ENCODE results near the gene ADAMTS16.

Gene ADAMTS16

DNA sequence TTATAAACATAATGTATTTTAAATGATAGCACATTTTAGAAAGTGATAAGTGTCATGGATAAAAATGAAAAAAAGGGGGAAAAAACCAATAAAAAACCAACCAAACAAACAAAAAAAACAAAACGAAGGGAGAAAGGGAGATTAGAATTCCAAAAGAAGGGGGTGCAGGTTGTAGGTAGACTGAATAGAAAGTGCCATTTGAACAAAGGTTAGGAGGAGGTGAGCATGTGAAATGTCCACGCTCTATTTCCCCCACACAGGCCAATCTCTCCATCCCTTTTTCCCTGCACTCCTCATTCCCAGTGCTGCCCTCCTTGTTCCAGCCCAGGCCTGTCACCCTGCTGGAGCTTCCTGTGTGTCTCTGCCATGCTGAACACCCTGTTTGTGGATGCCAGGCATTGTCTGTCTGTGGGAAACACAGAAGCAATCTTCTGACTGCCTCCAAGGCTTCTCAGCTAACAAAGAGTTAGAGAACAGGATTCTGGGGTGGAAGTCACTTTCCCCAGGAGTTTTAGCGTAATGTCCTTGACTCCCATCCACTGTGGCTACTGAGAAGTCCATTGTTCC is 138.8 kb downstream of the ADAMTS16 start:
- DNase-seq (ENCODE audit: low read depth, low spot score): no peak

DNA sequence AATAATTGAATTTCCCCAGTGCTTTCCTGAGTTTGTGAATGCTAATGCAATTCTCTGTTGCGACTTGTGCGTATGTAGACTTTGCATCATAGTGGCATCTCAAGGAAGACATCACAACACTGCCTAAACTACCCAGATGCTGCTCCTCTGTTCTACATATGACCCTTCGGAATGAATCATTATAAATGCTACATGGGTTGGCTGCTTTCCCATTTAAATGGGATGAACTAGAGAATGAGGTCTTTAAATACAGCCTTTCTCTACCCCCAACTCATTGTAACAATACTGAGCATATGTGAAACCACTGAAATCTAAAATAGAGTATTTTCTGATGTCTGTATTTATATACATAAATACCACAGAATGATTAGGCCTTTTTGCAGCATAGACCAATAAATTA is 145.8 kb downstream of the ADAMTS16 start:
- DNase-seq (ENCODE audit: low read depth, low spot score): no peak

DNA sequence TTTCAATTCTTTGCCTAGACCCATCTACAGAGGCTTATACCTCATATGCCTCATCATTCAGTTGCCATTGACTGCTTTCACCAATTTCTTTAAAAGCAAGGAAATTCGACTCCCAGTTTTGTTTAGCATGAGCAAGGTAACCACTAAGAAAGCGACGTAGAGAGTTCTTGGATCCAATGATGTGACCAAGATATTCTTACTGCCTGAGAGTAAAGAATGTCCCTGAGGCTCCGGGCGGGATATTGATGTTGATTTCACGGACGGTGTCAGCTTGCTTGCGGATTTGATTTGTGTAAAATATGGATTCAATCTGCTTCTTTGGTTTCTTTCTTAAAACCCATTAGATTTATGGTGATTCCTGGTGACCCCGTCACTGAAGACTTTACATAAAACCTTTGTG is 147.3 kb downstream of the ADAMTS16 start:
- DNase-seq (ENCODE audit: low read depth, low spot score): no peak

DNA sequence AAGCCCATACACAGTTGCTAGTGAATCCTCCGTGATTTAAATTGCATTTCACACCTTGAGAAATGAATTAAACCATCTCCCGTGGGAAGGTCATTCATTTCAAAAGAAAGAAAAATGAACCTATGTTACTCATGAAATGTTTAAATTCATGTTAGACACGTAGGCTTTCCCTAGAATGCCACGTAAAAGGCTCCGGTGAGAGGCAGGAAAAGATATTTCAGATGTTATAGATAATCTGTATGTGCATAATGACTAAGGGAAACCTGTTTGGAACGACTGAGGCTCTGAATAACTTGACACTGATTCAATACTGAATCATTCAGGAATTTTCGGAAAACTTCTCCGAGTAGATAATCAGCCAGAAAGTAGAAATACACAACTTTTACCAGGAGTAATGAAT is 148.1 kb downstream of the ADAMTS16 start:
- no peak for DNase-seq (ENCODE audit: low read depth, low spot score)

DNA sequence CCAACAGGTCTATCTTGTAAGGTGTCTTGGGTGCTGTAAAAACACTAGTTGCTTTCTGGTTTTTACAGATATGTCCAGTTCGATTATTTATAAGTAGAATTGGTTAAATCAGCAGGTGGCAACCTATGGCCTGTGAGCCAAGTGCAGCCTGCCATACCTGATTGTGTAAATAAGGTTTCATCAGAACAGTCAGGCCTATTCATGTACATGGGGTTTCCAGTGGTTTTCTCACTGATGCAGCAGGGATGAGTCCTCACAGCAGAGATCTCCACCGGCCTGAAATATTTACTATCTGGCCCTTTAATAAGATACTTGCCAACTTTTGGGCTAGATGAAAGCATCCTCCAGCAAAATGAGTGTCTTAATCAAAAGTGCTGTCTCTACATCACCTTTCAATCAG is 149.4 kb downstream of the ADAMTS16 start:
- DNase-seq (ENCODE audit: low read depth, low spot score): no peak

DNA sequence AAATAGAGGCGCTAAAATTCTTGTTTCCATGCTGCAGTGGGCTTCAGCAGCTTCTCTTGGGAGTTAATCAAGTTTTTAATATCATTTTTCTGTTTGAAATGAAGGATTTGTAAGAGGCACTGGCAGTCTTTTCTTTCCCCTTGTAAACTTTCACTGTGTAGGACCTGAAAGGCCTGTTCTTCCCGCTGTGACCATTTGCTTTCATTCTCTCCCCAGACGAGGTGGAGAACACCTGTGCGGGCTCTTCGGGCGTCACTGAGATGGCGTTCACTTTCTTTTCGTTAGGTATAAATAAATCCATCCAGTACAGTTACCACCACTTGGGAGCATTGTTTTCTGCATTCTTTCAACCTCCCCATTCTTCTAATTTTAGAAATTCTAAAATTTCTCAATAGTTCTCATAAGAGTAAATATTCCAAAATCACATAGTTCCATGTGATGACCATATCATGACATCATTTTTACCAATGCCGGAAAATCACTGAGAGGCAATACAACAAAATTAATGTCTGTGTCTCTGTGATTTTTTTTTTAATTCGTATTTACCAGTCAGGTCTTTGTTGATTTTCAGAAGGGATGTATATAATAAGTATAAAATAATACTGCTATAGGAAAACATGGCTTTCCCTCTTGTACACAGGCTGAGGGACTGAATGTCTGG is 150.7 kb downstream of the ADAMTS16 start:
- no peak for DNase-seq (ENCODE audit: low read depth, low spot score)

DNA sequence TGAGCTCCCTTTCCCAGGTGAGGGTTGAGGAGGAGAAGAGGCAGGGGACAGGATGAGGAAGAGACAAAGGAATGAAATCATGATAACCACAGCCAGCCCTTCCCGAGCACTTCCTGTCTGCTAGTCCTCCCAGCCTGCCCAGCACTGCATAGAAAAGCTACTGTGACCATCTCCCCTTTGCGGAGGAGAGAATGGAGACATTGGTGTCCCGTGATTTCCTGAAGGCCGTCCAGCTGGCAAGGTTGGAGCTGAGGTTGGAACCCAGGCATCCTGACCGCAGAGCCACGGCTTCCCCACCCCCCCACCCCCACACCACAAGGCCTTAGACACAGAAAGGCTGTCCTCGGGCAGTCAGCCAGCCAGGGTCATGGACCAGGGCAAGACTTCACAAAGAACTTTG is 151.2 kb downstream of the ADAMTS16 start:
- DNase-seq (ENCODE audit: low read depth, low spot score): no peak

DNA sequence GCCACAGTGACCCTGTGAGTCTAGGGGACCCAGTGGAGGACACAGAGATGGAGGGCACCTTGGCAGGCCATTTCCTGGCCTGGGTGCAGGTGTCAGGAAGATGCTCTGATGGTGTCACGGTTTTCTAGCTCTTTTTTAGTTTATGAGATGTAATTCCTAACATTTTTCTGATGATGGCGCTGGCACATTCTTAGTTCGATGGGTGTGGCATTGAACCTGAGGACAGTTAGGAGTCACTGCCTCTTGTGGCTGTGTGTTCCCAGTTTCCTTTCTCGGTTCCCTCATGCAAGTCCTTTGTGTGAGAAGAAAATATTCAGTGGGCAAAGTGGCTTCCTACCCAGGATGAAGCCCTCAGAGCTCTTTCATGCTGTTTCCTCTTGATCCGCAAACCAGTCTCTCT is 152.9 kb downstream of the ADAMTS16 start:
- DNase-seq (ENCODE audit: low read depth, low spot score): no peak

DNA sequence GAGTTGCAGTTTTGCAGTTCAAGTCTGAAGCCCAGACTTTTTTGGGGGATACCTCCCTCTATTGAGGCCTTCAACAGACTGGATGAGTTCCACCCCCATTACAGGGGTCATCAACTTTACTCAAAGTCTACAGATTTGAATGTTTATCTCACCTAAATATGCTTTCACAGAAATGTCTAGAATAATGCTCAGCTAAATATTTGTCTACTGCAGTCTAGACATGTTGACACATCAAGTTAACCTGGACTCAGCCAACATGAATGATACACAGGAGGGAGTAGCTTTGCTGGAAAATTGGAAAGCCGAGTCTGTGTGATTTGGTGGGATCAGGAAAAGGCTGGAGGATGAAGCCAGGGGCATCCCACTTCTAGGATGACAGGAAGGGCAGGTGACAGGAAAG is 154.3 kb downstream of the ADAMTS16 start:
- no peak for DNase-seq (ENCODE audit: low read depth, low spot score)

DNA sequence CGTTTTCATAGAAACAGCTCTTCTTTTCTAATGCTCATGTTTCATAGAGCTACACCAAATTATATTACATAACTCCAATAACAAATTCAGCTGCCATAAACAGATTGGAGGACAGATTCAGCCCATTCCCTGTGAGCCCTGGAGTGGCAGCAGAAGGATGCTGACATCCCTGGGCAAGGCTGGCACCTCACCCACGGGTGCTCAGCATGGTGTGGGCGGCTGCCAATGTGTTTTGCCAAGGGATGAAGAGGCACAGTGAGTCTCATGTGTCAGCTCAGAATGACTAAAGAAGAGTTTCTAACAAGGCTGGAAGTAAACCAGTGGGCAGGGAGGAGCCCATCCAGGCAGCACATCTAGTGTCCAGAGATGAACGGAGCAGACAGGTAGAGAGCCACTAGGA is 155.2 kb downstream of the ADAMTS16 start:
- DNase-seq (ENCODE audit: low read depth, low spot score): no peak

DNA sequence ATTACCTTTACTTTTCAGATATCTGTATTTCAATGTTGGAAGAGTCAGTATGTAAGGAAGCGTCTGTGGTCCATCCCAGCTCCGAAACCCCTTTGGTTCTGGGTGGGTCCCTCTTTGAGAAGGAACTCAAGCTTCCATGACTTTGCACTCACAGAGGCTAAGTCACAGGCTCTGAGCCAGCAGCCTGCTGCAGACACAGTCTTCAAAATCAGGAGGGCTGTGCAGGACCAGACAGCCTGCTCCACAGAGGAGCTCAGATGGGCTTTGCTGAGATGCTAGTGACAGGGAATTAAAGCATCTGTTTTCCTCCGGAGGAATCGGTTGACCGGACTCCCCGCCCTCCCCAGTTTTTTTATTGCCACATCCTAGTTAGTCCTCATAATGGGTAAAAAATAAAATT is 155.9 kb downstream of the ADAMTS16 start:
- DNase-seq (ENCODE audit: low read depth, low spot score): no peak

DNA sequence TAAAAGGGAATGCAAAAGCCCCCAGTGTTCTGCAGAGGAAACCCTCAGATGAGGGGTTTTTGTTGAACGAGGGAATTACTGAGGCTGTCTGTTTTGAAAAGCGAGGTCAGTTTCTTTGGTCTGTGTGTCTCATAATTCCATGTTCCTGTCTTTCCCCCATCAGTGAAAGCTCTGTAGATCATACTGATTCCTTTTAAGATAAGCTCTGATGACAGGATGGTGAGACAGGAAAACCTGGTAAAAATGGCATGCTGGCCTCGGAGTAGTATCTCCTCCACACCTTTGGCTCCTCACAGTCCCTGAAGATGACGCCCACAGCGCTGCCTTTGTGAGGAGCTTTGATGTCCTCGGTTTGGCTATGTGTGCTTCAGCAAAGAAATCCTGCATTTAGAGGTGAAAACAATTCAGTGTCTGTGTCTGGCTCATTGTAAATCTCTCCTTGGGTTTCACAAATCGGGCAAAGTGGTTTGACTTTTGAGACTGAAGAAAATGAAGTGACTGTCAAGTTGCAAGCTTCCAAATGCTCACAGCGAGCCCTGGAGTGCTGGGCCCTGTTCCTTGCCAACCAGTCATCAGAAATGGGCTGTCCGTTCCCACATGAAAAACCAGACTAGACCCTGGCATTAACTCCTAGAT is 157.4 kb downstream of the ADAMTS16 start:
- no peak for DNase-seq (ENCODE audit: low read depth, low spot score)

DNA sequence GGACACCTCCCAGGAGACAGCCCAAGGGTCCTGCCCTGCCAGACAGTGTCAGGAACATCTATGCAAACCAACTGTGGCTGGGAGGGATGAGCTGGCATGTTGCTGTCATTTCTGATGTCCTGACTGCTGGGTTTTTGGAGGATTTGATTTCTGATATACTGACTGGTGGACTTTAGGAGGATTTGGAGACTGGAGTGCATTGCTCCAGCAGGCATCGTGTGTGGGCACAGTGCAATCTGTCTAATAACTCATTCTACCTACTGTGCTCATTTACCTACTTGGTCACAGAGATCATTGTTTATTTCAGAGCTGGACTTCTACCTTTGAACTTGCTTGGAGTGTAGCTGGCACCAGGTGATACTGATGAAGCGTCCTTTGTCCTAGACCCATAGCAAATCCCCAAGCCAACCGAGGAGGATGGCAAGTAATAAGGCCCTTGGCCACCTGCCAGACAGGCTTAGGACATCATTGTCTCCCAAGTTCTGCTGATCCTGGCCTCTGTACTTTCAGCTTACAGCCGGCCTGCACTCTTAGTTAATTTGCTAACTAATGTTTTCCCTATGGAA is 158.0 kb downstream of the ADAMTS16 start:
- no peak for DNase-seq (ENCODE audit: low read depth, low spot score)

DNA sequence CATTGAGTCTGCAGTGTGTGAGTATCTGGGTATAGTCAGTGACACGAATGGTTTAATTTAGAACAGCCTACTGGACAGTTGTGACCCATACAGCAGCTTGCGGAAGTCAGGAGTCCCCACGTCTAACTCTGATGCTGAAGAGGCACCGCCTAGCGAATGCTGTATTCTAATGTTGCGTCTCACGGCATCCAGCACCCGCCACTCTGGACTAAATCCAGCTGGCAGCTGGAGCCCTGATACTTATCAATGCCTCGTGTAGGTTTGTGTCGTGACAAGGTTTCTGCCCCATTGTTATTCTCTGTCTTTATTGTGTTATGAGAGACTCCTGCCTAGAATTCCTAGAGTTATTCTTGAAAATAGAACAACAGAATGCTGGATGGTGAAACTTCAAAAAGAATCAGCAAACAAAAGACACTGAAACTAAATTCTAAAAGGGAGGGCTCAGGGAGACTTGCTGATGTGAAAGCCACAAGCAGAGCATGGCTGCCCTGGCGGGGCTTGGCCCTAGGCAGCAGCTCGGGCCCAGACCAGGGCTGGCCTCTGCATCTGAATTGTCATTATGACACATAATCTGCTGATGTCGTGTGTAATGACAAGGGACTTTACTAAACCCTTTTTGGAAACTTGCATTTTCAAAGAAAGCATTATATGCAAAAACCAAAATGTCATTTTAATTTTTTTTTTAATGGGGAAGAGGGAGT is 158.9 kb downstream of the ADAMTS16 start:
- DNase-seq (ENCODE audit: low read depth, low spot score): no peak

DNA sequence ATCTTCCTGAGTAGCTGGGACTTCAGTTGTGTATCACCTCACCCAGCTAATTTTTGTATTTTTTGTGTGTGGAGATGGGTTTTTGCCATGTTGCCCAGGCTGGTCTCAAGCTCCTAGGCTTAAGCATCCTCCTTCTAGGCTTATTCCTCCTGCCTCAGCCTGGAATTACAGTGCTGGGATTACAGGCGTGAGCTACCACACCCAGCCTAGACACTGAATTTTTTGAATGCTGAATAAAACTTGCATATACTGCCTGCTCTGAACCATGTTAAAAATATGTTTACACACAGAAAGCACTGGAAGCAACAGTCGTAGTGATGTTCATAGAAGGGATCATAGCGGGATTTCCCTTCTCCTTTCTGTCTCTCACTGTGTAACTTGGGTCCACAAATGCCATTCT is 161.0 kb downstream of the ADAMTS16 start:
- no peak for DNase-seq (ENCODE audit: low read depth, low spot score)

DNA sequence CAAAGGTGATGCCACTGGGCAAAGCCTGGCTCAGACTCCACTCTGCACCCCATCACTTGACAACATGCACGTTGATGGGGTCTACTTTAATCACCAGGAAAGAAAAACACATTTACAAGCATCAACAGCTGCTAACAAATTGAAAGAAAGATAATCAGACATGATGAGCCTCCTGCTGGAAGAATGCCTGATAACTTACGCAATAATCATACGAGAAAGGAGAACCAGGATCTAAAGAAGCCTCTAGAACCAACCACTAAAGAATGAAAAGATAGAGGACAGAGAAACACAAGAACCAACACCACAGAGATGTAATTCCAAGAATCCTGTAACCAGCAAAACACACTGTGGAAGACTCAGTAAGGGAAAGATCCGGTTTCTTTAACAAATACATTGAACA is 162.1 kb downstream of the ADAMTS16 start:
- no peak for DNase-seq (ENCODE audit: low read depth, low spot score)

DNA sequence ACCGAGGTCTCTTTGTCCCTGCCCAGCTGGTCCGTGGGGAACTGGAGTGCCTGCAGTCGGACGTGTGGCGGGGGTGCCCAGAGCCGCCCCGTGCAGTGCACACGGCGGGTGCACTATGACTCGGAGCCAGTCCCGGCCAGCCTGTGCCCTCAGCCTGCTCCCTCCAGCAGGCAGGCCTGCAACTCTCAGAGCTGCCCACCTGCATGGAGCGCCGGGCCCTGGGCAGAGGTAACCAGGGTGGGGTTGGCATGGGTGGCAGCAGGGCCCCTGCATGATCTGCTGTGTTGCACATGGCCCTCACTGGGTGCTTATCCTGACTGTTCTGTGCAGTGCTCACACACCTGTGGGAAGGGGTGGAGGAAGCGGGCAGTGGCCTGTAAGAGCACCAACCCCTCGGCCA is 163.1 kb downstream of the ADAMTS16 start:
- DNase-seq (ENCODE audit: low read depth, low spot score): no peak

DNA sequence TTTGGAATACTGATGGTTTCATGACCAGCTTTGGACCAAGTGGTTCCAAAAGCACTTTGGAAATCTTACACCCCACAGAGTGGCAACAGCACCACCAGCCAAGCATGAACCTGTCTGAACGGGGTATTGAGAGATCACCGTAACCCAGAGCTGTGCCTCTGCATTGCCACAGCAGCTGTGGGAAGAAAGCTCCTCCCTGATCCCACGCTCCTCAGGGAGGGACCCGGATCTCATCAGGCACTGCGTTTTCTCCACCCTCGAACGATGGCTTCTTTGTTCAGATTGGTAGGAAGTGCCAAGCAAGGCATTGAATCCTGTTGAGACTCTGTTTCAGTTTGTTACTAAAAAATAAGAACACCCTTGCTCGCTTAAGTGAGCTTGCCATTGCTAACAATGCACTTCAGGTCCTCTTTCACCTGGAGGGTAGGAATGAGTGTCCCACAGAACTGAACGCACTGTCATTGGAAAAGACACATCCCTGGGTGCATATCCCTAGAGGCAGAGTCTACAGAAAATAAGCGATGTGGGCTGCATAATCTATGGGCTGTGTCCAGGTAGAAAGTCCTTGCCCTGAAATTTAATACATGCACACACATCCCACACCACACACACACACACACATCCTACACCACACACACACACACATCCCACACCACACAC is 164.4 kb downstream of the ADAMTS16 start:
- DNase-seq (ENCODE audit: low read depth, low spot score): no peak

DNA sequence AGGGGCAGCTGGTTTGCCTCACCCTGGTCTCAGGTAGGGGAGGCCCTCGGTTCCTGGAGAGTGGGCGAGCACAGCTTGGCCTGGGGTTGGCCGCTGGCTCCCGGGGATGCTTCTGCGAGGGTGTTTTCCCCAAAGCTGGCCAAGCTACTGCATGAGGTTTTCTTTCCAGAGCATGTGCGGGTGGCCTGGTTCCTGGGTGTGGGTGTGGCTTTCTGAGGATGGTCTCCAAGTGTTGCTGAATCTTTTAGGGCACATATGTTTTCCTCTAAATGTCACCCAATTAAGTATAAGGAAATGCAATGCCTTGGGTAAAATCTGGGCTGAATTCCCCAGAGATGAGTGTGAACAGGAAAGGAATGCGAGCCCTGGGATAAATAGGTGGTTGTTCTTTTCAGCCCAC is 166.6 kb downstream of the ADAMTS16 start:
- DNase-seq (ENCODE audit: low read depth, low spot score): no peak

DNA sequence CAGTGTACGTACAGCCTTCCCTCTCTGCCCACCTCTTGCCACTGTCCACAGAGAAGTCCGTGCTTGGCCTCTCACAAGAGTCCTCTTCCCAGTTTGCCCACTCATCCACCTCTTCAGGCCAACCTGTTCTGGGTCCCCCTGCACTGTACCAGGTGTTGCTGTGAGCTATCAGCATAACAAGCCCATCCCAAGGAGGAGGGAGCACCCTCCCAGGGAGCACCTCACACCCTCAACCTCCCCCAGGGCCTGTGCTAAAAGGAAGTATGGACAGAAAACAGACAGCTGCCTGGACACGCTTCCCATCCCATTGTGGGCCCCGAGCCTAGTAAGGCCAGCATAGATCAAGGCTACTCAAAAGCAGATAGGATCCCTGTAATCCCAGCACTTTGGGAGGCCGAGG is 168.2 kb downstream of the ADAMTS16 start:
- DNase-seq (ENCODE audit: low read depth, low spot score): no peak

DNA sequence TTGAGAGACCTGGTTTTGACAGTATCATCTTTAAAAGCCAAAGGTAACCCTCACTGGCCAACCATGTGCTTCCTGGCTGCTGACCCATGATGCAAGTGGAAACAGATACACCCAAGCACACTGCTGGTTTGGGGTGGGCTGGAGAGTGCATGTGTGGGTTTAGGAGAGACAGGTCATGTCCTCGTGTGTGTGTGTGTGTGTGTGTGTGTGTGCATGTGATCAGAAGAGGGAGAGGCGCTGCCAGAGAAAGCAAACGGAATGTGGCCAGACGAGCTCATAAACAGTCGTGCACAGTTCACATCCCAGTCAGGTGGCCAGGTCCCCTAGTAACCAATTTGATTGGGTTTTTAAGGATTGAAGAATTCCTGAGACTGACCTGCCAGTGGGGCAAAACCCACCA is 169.5 kb downstream of the ADAMTS16 start:
- no peak for DNase-seq (ENCODE audit: low read depth, low spot score)

DNA sequence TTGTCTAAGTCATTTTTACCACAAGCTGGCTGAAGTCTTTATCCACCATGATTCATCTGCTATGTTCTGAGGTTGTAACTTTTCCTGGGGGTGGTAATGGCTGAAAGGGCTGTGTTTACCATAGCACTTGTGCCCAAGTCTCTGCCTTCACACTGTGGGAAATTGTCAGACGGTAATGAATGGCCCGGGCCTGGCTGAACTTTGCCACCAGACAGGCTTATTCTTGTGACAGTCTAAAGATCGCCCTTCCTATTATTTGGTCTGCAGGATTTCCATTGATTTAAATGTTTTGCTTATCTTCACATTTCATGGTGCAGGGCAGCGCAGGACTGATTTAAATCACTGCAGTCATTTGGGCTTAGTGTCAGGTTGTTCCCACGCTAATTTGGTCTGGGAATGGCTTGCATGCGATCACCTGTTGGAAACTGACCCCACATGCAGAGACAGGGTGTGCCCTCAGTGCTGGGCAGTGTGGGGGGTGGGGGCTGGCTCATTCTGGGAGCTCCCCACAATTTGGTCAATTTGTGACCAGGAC is 173.0 kb downstream of the ADAMTS16 start:
- DNase-seq (ENCODE audit: low read depth, low spot score): no peak

Data from ELF-1 (cell line).